HCT116 (cell line): ENCODE measurements around the gene POP4. TPM values are rescaled to one million over a fixed set of nuclear protein-coding genes. Genes with fewer than 3 reads are reported as not detected.

Experiments
- ATAC-seq: fragments of 200-7000 bp; cut with Tn5 transposase; 2 replicates; pipeline ENCODE4 v1.9.1; 2020; ENCODE audit warnings: mild to moderate bottlenecking, moderate library complexity
- BruUV-seq: library from RNA; stranded (reverse); fragments of 400-500 nt; replicated peaks from 2 replicates; lab custom pipeline; 2021; lab: Mats Ljungman, UMichigan
- CTCF ChIA-PET: fragments of 300-600 bp; sonication (Branson Sonifier 250); formaldehyde crosslinking; loops from one replicate; lab custom pipeline; 2021; ENCODE audit warnings: antibody characterized with exemption; lab: Charles Lee
- POLR2A ChIA-PET: fragments of 300-600, 350-600 bp; sonication (Branson Sonifier 250); formaldehyde crosslinking; loops from one replicate; lab custom pipeline; 2021; ENCODE audit warnings: antibody characterized with exemption; lab: Charles Lee
- RAD21 ChIA-PET, 2 experiments: fragments of 300-600 bp; sonication (Branson Sonifier 250); formaldehyde crosslinking; loops; one replicate each; lab custom pipeline; 2023; ENCODE audit warnings: low total read pairs in 2 of 2; ENCODE audit not compliant: uncharacterized antibody in 2 of 2, unreplicated experiment in 2 of 2, low non-redundant PET in 1 of 2; lab: Charles Lee
- DNase-seq: peaks from one replicate; pipeline ENCODE4 v3.0.0-alpha.2; 2010; ENCODE audit warnings: low read depth, low spot score
- H2AFZ ChIP-seq: fragments of 200-600 bp; shearing (Covaris generic), sonication (generic); 2 replicates; pipeline ENCODE4 v1.6.1; 2017; ENCODE audit warnings: low read depth, mixed run types, mixed read lengths, antibody characterized with exemption, low read length; ENCODE audit not compliant: poor library complexity, severe bottlenecking
- H3K27ac ChIP-seq: 2 replicates; pipeline ENCODE4 v1.5.1; 2012; ENCODE audit warnings: low read depth, low read length
- H3K27me3 ChIP-seq: fragments of 200-600 bp; sonication (generic); 2 replicates; pipeline ENCODE4 v1.6.1; 2016; ENCODE audit warnings: mixed run types, low read length, mixed read lengths; ENCODE audit not compliant: insufficient read depth
- H3K36me3 ChIP-seq, 2 experiments: fragments of 200-500 bp in 1 of 2; fragments of 200-600 bp in 1 of 2; sonication (Bioruptor generic) in 1 of 2; sonication (generic) in 1 of 2; 2 replicates each; pipeline versions ENCODE4 v1.5.1 to v1.6.1; 2014 to 2016; ENCODE audit warnings: low read length in 2 of 2, inconsistent platforms in 1 of 2, mixed read lengths in 1 of 2, mixed run types in 1 of 2; ENCODE audit not compliant: insufficient read depth in 2 of 2, control insufficient read depth in 1 of 2
- H3K4me1 ChIP-seq, 2 experiments: fragments of 200-600 bp in 1 of 2; sonication (generic) in 1 of 2; 2 replicates each; pipeline versions ENCODE4 v1.5.1 to v1.6.1; 2012 to 2017; ENCODE audit warnings: low read length in 2 of 2, inconsistent platforms in 1 of 2, mild to moderate bottlenecking in 1 of 2, mixed read lengths in 1 of 2, mixed run types in 1 of 2, moderate library complexity in 1 of 2; ENCODE audit not compliant: insufficient read depth in 2 of 2, control insufficient read depth in 1 of 2
- H3K4me2 ChIP-seq: fragments of 200-600 bp; sonication (generic); 2 replicates; pipeline ENCODE4 v1.6.1; 2017; ENCODE audit warnings: mixed run types, low read length, mixed read lengths
- H3K4me3 ChIP-seq, 2 experiments: fragments of 200-600 bp in 1 of 2; sonication (generic) in 1 of 2; replicated peaks in 1 of 2; 2 replicates each; pipeline ENCODE4 v1.5.1; 2011 to 2016; ENCODE audit warnings: low read length in 2 of 2, control low read depth in 1 of 2, low read depth in 1 of 2, mild to moderate bottlenecking in 1 of 2, mixed read lengths in 1 of 2, mixed run types in 1 of 2
- H3K79me2 ChIP-seq: fragments of 200-600 bp; sonication (generic); 2 replicates; pipeline ENCODE4 v1.6.1; 2017; ENCODE audit warnings: mild to moderate bottlenecking, mixed run types, low read length, moderate library complexity, mixed read lengths; ENCODE audit not compliant: insufficient read depth
- H3K9ac ChIP-seq: fragments of 200-600 bp; sonication (generic); 2 replicates; pipeline ENCODE4 v1.6.1; 2016; ENCODE audit warnings: low read length, mixed read lengths
- H3K9me2 ChIP-seq: fragments of 200-600 bp; sonication (generic), shearing (Covaris generic); 2 replicates; pipeline ENCODE4 v1.6.1; 2017; ENCODE audit warnings: mixed run types, mild to moderate bottlenecking, moderate library complexity; ENCODE audit not compliant: insufficient read depth
- H3K9me3 ChIP-seq, 2 experiments: fragments of 200-500 bp in 1 of 2; fragments of 200-600 bp in 1 of 2; sonication (Bioruptor generic) in 1 of 2; sonication (generic) in 1 of 2; 2 replicates each; pipeline ENCODE4 v1.6.1; 2014 to 2017; ENCODE audit warnings: low read length in 2 of 2, mixed read lengths in 2 of 2, inconsistent platforms in 1 of 2, low read depth in 1 of 2, mild to moderate bottlenecking in 1 of 2, mixed run types in 1 of 2, moderate library complexity in 1 of 2; ENCODE audit not compliant: control insufficient read depth in 1 of 2, insufficient read depth in 1 of 2
- H4K20me1 ChIP-seq: fragments of 200-600 bp; sonication (generic), shearing (Covaris generic); 2 replicates; pipeline ENCODE4 v1.6.1; 2017; ENCODE audit warnings: mixed run types, mild to moderate bottlenecking, moderate library complexity; ENCODE audit not compliant: insufficient read depth
- ATF3 ChIP-seq: IDR thresholded peaks from 2 replicates; pipeline ENCODE4 v1.6.1; 2012
- CBX3 ChIP-seq: IDR thresholded peaks from 2 replicates; pipeline ENCODE4 v1.6.1; 2012; ENCODE audit warnings: low read depth
- EGR1 ChIP-seq: IDR thresholded peaks from 2 replicates; pipeline ENCODE4 v1.6.1; 2012; ENCODE audit warnings: low read depth
- ELF1 ChIP-seq: IDR thresholded peaks from 2 replicates; pipeline ENCODE4 v1.6.1; 2012; ENCODE audit warnings: low read depth, borderline replicate concordance
- EZH2 ChIP-seq: fragments of 200-600 bp; sonication (generic); IDR thresholded peaks from 2 replicates; pipeline ENCODE4 v1.6.1; 2017; ENCODE audit warnings: antibody characterized with exemption, mixed run types
- POLR2AphosphoS5 ChIP-seq: IDR thresholded peaks from 2 replicates; pipeline ENCODE4 v1.6.1; 2011; ENCODE audit warnings: mild to moderate bottlenecking, low read depth, low read length, moderate library complexity
- TCF7L2 ChIP-seq: IDR thresholded peaks from 2 replicates; pipeline ENCODE4 v1.7.0; 2011; ENCODE audit warnings: borderline replicate concordance, inconsistent platforms; ENCODE audit not compliant: insufficient read depth, insufficient read length; ENCODE audit errors: extremely low read depth
- YY1 ChIP-seq: IDR thresholded peaks from 2 replicates; pipeline ENCODE4 v1.6.1; 2011; ENCODE audit warnings: low read length, low read depth, moderate library complexity, mild to moderate bottlenecking; ENCODE audit not compliant: insufficient replicate concordance; ENCODE audit errors: extremely low read depth
- intact Hi-C: fragments of 100-400 bp; cut with micrococcal nuclease; formaldehyde crosslinking; loops from 2 replicates; pipeline ENCODE4 v1.10.0; 2022
- total RNA-seq: library from RNA; stranded (reverse); gene quantifications from one replicate; pipeline ENCODE4 v1.2.1, GENCODE V29; 2021; ENCODE audit not compliant: unreplicated experiment
- TF ChIP-seq, protein P1 (sequence below), 3 experiments: fragments of 200-600 bp in 1 of 3; sonication (generic) in 1 of 3; IDR thresholded peaks in 2 of 3; conservative IDR thresholded peaks in 1 of 3; 2 replicates each; pipeline ENCODE4 v1.5.1; 2012 to 2017; ENCODE audit warnings: low read depth in 2 of 3, low read length in 2 of 3, antibody characterized with exemption in 1 of 3, borderline replicate concordance in 1 of 3, control low read depth in 1 of 3, mild to moderate bottlenecking in 1 of 3, mixed read lengths in 1 of 3, mixed run types in 1 of 3, moderate library complexity in 1 of 3; ENCODE audit not compliant: insufficient read depth in 1 of 3

The POP4 gene
- total RNA-seq, 1 experiment from 2014 or later: 61.2 TPM

DNA sequence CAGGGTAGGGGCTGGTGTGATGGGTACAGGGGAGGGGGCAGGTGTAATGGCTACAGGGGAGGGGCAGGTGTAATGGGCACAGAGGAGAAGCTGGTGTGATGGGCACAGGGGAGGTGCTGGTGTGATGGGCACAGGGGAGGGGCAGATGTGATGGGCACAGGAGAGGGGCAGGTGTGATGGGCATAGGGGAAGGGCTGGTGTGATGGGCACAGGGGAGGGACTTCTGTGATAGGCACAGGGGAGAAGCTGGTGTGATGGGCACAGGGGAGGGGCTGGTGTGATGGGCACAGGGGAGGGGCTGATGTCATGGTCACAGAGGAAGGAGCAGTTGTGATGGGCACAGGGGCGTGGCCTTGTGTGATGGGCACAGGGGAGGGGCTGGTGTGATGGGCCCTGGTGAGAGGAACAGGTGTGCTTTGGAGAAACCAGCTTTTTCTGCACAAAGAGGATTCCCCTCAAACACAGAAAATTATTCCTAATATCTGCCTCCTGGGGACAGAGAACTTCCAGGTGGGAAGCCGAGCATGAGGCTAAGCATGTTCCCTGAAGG lies 38.6 kb upstream of the POP4 start (continued):
- TF ChIP-seq, protein P1, sequence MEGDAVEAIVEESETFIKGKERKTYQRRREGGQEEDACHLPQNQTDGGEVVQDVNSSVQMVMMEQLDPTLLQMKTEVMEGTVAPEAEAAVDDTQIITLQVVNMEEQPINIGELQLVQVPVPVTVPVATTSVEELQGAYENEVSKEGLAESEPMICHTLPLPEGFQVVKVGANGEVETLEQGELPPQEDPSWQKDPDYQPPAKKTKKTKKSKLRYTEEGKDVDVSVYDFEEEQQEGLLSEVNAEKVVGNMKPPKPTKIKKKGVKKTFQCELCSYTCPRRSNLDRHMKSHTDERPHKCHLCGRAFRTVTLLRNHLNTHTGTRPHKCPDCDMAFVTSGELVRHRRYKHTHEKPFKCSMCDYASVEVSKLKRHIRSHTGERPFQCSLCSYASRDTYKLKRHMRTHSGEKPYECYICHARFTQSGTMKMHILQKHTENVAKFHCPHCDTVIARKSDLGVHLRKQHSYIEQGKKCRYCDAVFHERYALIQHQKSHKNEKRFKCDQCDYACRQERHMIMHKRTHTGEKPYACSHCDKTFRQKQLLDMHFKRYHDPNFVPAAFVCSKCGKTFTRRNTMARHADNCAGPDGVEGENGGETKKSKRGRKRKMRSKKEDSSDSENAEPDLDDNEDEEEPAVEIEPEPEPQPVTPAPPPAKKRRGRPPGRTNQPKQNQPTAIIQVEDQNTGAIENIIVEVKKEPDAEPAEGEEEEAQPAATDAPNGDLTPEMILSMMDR (IDR thresholded peaks at IDR 0.05 in 2 of 3, conservative IDR thresholded peaks at IDR 0.05 in 1 of 3; ENCODE audit: borderline replicate concordance in 1 of 3, insufficient read depth in 1 of 3, low read depth in 2 of 3, low read length in 2 of 3): no peak
- no peak for TF ChIP-seq YY1

- H3K36me3 ChIP-seq: no peaks in the 10 kb centered on the region
- RAD21 ChIA-PET: no interaction called here
- H3K4me2 ChIP-seq: no peak overlapping the region
- no peak overlapping the region for H2AFZ ChIP-seq
- H3K27me3 ChIP-seq: peaks cover 61% of the 10 kb centered on the region
- H3K9ac ChIP-seq: no peak overlapping the region
- H4K20me1 ChIP-seq: no peaks in the 10 kb centered on the region
- TF ChIP-seq EGR1: no peak
- no peak for TF ChIP-seq ATF3
- no peak for TF ChIP-seq TCF7L2
- no peak for TF ChIP-seq POLR2AphosphoS5
- no peak for TF ChIP-seq CBX3
- no peak for TF ChIP-seq ELF1
- TF ChIP-seq EZH2: no peak
- no peaks in the 10 kb centered on the region for H3K9me2 ChIP-seq
- ATAC-seq (no peak), DNase-seq (no peak)
- no peaks in the 10 kb centered on the region for H3K4me1 ChIP-seq
- no TSS peak for BruUV-seq
- H3K79me2 ChIP-seq: no peaks in the 10 kb centered on the region
- no peaks in the 10 kb centered on the region for H3K9me3 ChIP-seq
- POLR2A ChIA-PET: no interaction called here
- CTCF ChIA-PET: no interaction called here
- intact Hi-C loops: no loop called here
- no peak overlapping the region for H3K4me3 ChIP-seq
- H3K27ac ChIP-seq: no peak overlapping the region
Measured at GRCh38 chr19:29568036-29569025, 37.8 kb upstream of the POP4 start.
